ENCODE measurements around the gene TP63.

Gene TP63

GRCh38 chr3:189779166-189779565 lies 148.0 kb downstream of the TP63 start:
- DNase-seq (ENCODE audit: low read depth in 2 of 2), result no peak

GRCh38 chr3:189780546-189781270 lies 149.5 kb downstream of the TP63 start:
- DNase-seq (ENCODE audit: low read depth in 2 of 2), result no peak

GRCh38 chr3:189781415-189781814 lies 150.2 kb downstream of the TP63 start:
- no peak for DNase-seq (ENCODE audit: low read depth in 2 of 2)

- no peak for DNase-seq (ENCODE audit: low read depth in 2 of 2)
Observed at GRCh38 chr3:189786479-189787064, 155.4 kb downstream of the TP63 start.

GRCh38 chr3:189787191-189787590 lies 156.0 kb downstream of the TP63 start:
- DNase-seq (ENCODE audit: low read depth in 2 of 2), result no peak

GRCh38 chr3:189787632-189788031 lies 156.4 kb downstream of the TP63 start:
- no peak for DNase-seq (ENCODE audit: low read depth in 2 of 2)

GRCh38 chr3:189789432-189789831 lies 158.2 kb downstream of the TP63 start:
- DNase-seq (ENCODE audit: low read depth in 2 of 2), result no peak

- no peak for DNase-seq (ENCODE audit: low read depth in 2 of 2)
Observed at GRCh38 chr3:189790658-189791057, 159.5 kb downstream of the TP63 start.

- DNase-seq (ENCODE audit: low read depth in 2 of 2), result no peak
Observed at GRCh38 chr3:189792046-189792929, 161.1 kb downstream of the TP63 start.

GRCh38 chr3:189794518-189794917 lies 163.3 kb downstream of the TP63 start:
- DNase-seq (ENCODE audit: low read depth in 2 of 2), result no peak

GRCh38 chr3:189797103-189797750 lies 166.0 kb downstream of the TP63 start:
- no peak for DNase-seq (ENCODE audit: low read depth in 2 of 2)

- DNase-seq (ENCODE audit: low read depth in 2 of 2), result no peak
Observed at GRCh38 chr3:189799366-189799765, 168.2 kb downstream of the TP63 start.

- DNase-seq (ENCODE audit: low read depth in 2 of 2), result no peak
Observed at GRCh38 chr3:189800436-189800835, 169.2 kb downstream of the TP63 start.

GRCh38 chr3:189803254-189803653 lies 172.1 kb downstream of the TP63 start:
- DNase-seq (ENCODE audit: low read depth in 2 of 2), result no peak

GRCh38 chr3:189805375-189806067 lies 174.3 kb downstream of the TP63 start:
- no peak for DNase-seq (ENCODE audit: low read depth in 2 of 2)

GRCh38 chr3:189806171-189806951 lies 175.2 kb downstream of the TP63 start:
- DNase-seq (ENCODE audit: low read depth in 2 of 2), result no peak

GRCh38 chr3:189808246-189809007 lies 177.2 kb downstream of the TP63 start:
- no peak for DNase-seq (ENCODE audit: low read depth in 2 of 2)

- DNase-seq (ENCODE audit: low read depth in 2 of 2), result no peak
Observed at GRCh38 chr3:189809583-189809982, 178.4 kb downstream of the TP63 start.

GRCh38 chr3:189812806-189813465 lies 181.7 kb downstream of the TP63 start:
- no peak for DNase-seq (ENCODE audit: low read depth in 2 of 2)
